ENCODE measurements around the gene UPK2.

Gene UPK2

GRCh38 chr11:118929501-118930093 lies 26.5 kb upstream of the UPK2 start:
- no peak for DNase-seq (ENCODE audit: low read depth)
- TF ChIP-seq CTCF (conservative IDR thresholded peaks at IDR 0.05; ENCODE audit: low read depth, low read length) = no peak

GRCh38 chr11:118930094-118930712 lies 25.9 kb upstream of the UPK2 start:
- TF ChIP-seq CTCF (conservative IDR thresholded peaks at IDR 0.05; ENCODE audit: low read depth, low read length) = peak; percentile 98
- DNase-seq (ENCODE audit: low read depth) = no peak
- peak overlapping the region; percentile 81 for H3K4me3 ChIP-seq (ENCODE audit: low read length)

More at GRCh38 chr11:118929501-118930093, 26.5 kb upstream of the UPK2 start:
- peak overlapping the region; percentile 81 for H3K4me3 ChIP-seq (ENCODE audit: low read length)

GRCh38 chr11:118931571-118931970 lies 24.5 kb upstream of the UPK2 start:
- H3K4me3 ChIP-seq (ENCODE audit: low read length) = no peak overlapping the region
- DNase-seq (ENCODE audit: low read depth) = no peak
- TF ChIP-seq CTCF (conservative IDR thresholded peaks at IDR 0.05; ENCODE audit: low read depth, low read length) = no peak

GRCh38 chr11:118933486-118933885 lies 22.6 kb upstream of the UPK2 start:
- no peak for TF ChIP-seq CTCF (conservative IDR thresholded peaks at IDR 0.05; ENCODE audit: low read depth, low read length)
- H3K4me3 ChIP-seq (ENCODE audit: low read length) = no peak overlapping the region
- DNase-seq (ENCODE audit: low read depth) = no peak

- TF ChIP-seq CTCF (conservative IDR thresholded peaks at IDR 0.05; ENCODE audit: low read depth, low read length) = no peak
- H3K4me3 ChIP-seq (ENCODE audit: low read length) = no peak overlapping the region
- no peak for DNase-seq (ENCODE audit: low read depth)
Observed at GRCh38 chr11:118935376-118935775, 20.7 kb upstream of the UPK2 start.

- no peak for DNase-seq (ENCODE audit: low read depth)
- no peak overlapping the region for H3K4me3 ChIP-seq (ENCODE audit: low read length)
- TF ChIP-seq CTCF (conservative IDR thresholded peaks at IDR 0.05; ENCODE audit: low read depth, low read length) = no peak
Observed at GRCh38 chr11:118938491-118939403, 17.4 kb upstream of the UPK2 start.

Data from retinal pigment epithelial cell (primary cell).